WERI-Rb-1 (cell line): Measurements from ENCODE around the gene TNKS2.

Experiments used
- DNase-seq: peaks from one replicate; pipeline ENCODE4 v3.0.0-alpha.2; 2020
- H3K27ac ChIP-seq: fragments of 250-450 bp; sonication (Bioruptor Pico); 2 replicates; pipeline ENCODE4 v1.5.1; 2020; ENCODE audit warnings: mild to moderate bottlenecking, moderate library complexity
- H3K27me3 ChIP-seq: fragments of 250-450 bp; sonication (Bioruptor Pico); 2 replicates; pipeline ENCODE4 v1.5.1; 2021; ENCODE audit warnings: mild to moderate bottlenecking, low read depth, moderate library complexity; ENCODE audit not compliant: insufficient read depth, severe bottlenecking
- H3K36me3 ChIP-seq: fragments of 250-450 bp; sonication (Bioruptor Pico); 2 replicates; pipeline ENCODE4 v1.5.1; 2020; ENCODE audit warnings: mild to moderate bottlenecking, moderate library complexity
- H3K4me3 ChIP-seq: 2 replicates; pipeline ENCODE4 v1.5.1; 2011; ENCODE audit warnings: low read depth, mild to moderate bottlenecking, control low read depth, low read length
- H3K9me3 ChIP-seq: fragments of 250-450 bp; sonication (Bioruptor Pico); 2 replicates; pipeline ENCODE4 v1.5.1; 2021; ENCODE audit warnings: mild to moderate bottlenecking, moderate library complexity; ENCODE audit not compliant: severe bottlenecking
- TF ChIP-seq, protein P1 (sequence below): IDR thresholded peaks from 2 replicates; pipeline ENCODE4 v1.5.1; 2011; ENCODE audit warnings: low read depth, mild to moderate bottlenecking, control low read depth, inconsistent platforms, low read length

Gene TNKS2

DNA sequence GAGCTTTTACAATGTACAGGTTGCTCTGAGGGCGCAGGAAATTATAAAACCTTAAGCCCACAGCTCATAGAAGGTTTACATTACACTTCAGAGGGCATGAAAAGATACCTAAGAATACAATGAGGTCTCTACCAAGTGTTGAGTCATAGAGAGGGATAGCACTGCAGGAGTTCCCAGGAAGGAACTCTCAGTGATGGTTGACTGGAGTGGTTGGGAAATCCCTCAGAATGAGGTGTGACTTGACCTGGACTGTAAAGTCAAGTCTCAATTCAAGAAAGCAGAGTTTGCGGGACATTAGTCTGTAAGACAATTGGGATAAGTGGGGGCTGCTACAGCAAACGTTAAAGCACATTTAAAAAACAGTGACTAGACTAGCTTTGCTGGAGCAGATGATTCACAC, 21.9 kb downstream of the TNKS2 start:
- no peak for DNase-seq
- TF ChIP-seq, protein P1, sequence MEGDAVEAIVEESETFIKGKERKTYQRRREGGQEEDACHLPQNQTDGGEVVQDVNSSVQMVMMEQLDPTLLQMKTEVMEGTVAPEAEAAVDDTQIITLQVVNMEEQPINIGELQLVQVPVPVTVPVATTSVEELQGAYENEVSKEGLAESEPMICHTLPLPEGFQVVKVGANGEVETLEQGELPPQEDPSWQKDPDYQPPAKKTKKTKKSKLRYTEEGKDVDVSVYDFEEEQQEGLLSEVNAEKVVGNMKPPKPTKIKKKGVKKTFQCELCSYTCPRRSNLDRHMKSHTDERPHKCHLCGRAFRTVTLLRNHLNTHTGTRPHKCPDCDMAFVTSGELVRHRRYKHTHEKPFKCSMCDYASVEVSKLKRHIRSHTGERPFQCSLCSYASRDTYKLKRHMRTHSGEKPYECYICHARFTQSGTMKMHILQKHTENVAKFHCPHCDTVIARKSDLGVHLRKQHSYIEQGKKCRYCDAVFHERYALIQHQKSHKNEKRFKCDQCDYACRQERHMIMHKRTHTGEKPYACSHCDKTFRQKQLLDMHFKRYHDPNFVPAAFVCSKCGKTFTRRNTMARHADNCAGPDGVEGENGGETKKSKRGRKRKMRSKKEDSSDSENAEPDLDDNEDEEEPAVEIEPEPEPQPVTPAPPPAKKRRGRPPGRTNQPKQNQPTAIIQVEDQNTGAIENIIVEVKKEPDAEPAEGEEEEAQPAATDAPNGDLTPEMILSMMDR: no peak
- H3K36me3 ChIP-seq: peaks cover 85% of the 10 kb centered on the region
- H3K9me3 ChIP-seq: no peaks in the 10 kb centered on the region
- no peak overlapping the region for H3K4me3 ChIP-seq
- H3K27ac ChIP-seq: no peak overlapping the region
- H3K27me3 ChIP-seq: no peaks in the 10 kb centered on the region

DNA sequence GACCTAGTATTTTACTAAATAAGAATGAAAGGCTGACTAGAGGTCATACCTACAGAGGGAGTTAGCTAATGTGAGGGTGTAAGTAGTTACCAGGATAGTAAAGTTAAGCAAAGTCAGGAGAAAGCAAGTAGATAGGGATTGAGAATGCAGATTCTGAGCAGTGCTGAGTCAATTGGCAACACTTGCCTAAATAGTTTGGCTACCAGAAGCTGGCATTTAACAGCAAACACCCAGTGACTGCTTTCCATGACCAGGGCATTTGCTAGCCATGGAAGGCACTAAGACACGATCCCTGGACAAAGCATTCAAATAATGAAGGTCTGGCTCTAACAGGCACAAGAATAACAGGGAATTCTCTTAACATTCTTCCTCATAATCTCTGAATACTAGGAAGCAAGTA, 25.9 kb downstream of the TNKS2 start:
- no peaks in the 10 kb centered on the region for H3K27me3 ChIP-seq
- H3K36me3 ChIP-seq: peaks cover 90% of the 10 kb centered on the region
- no peaks in the 10 kb centered on the region for H3K9me3 ChIP-seq
- no peak for DNase-seq
- no peak overlapping the region for H3K27ac ChIP-seq
- no peak overlapping the region for H3K4me3 ChIP-seq
- TF ChIP-seq, protein P1: no peak

DNA sequence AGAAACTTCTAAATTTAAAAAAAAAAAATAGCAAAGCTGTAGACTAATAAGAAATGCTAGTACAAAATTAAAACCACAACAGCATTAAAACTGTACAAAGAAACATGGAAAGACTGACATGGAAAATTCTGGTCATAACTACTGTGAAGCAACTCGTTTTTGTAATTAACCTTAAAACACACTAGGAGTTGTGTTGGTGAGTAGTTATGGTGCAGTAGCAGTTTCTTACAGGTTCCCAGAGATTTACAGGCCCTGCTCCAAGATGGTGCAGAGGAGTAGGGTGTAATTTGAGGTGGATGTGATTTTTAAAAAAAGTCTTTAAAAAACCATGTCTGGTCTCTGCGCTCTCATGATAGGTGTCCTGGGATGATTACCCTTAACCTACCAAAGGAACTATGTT, 31.0 kb downstream of the TNKS2 start:
- H3K27ac ChIP-seq: no peak overlapping the region
- peaks cover 89% of the 10 kb centered on the region for H3K36me3 ChIP-seq
- TF ChIP-seq, protein P1: no peak
- H3K9me3 ChIP-seq: no peaks in the 10 kb centered on the region
- H3K27me3 ChIP-seq: no peaks in the 10 kb centered on the region
- no peak for DNase-seq
- no peak overlapping the region for H3K4me3 ChIP-seq

DNA sequence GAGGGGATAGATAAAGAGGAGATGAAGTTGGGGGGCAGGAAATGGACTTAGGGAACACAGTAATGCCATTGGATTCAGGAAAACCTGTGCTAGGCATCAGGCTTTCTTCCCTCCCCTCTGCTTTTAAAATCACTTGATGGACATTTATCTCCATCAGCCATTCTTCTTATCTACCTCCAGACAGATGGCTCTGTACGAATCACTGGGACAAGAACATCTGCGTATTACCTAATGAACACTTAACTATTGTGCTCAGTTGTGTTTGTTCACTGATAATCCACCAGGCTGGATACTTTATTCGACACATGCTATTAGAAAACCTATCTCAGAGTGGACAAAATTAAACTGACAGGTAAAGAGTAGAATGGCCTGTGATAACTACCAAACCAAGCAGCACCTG, 40.0 kb downstream of the TNKS2 start:
- peak; percentile 33 for DNase-seq
- Histone ChIP-seq H3K27me3 (no peaks in the 10 kb centered on the region), H3K9me3 (no peaks in the 10 kb centered on the region), H3K27ac (peak overlapping the region; percentile 60), H3K36me3 (peaks cover 67% of the 10 kb centered on the region), H3K4me3 (no peak overlapping the region)
- TF ChIP-seq, protein P1: no peak

DNA sequence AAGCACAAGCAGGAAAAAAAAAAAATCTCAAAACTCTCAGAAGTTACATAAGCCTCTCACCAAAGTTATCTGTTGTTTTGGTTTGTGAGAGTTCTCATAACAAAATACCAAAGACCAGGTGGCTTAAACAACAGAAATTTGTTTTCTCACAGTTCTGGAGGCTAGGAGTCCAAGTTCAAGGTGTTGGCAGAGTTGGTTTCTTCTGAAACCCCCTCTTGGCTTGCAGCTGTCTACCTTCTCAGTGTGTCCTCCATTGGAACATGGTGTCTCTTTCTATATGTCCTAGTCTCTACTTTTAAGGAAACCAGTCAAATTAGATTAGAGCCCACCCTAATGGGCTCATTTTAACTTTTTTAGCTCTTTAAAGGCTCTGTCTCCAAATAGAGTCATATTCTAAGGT, 44.9 kb downstream of the TNKS2 start:
- Histone ChIP-seq H3K27me3 (no peaks in the 10 kb centered on the region), H3K36me3 (peaks cover 75% of the 10 kb centered on the region)
- TF ChIP-seq, protein P1: no peak

DNA sequence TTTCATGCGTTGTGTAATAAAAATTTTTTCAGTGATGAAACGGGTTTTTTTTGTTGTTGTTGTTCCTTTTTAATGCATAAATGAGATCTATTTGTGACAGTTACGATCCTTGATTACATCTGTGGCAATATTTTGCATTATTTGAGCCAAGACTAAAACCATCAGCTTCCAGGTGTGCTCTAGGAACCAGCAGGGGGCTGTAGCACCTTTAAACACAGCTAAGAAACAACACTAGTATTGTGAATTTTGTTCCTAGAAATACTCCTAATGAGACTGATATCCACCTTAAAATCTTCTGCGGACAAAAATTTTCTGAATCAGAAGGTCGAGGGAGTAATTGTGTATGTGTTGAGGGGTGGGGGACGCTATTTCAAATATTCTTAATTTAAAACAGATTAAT, 58.4 kb downstream of the TNKS2 start:
- H3K27me3 ChIP-seq: no peaks in the 10 kb centered on the region
- no peak for DNase-seq
- no peak overlapping the region for H3K27ac ChIP-seq
- TF ChIP-seq, protein P1: peak; percentile 59
- H3K4me3 ChIP-seq: no peak overlapping the region
- peaks cover 58% of the 10 kb centered on the region for H3K36me3 ChIP-seq
- no peaks in the 10 kb centered on the region for H3K9me3 ChIP-seq

More for the DNA sequence above, 44.9 kb downstream of the TNKS2 start:
- Histone ChIP-seq H3K4me3 (no peak overlapping the region), H3K9me3 (no peaks in the 10 kb centered on the region), H3K27ac (no peak overlapping the region)
- no peak for DNase-seq
